ENCODE results near the gene TMEM200C.
A peak's percentile ranks its signal among the peaks of the same experiment; 100 is the strongest.

TMEM200C gene

GRCh38 chr18:5872886-5873285 is 22.4 kb downstream of the TMEM200C start:
- Histone ChIP-seq H3K36me3 (ENCODE audit: control insufficient read depth in 1 of 2, insufficient read depth in 2 of 2, low read length in 2 of 2) (no peaks in the 10 kb centered on the region), H3K4me2 (ENCODE audit: low read length) (no peak overlapping the region), H3K27ac (ENCODE audit: low read depth, low read length) (no peak overlapping the region), H2BK5ac (ENCODE audit: low read depth, low read length, poor library complexity) (no peak overlapping the region), H3K14ac (ENCODE audit: low read length) (no peak overlapping the region), H4K8ac (ENCODE audit: low read depth, low read length) (no peak overlapping the region), H3K79me1 (ENCODE audit: low read length) (no peaks in the 10 kb centered on the region), H3K4me3 (ENCODE audit: low read depth, low read length) (no peak overlapping the region), H3K27me3 (ENCODE audit: insufficient read depth, low read length) (no peaks in the 10 kb centered on the region), H4K12ac (ENCODE audit: low read depth, low read length) (no peak overlapping the region), H2BK120ac (ENCODE audit: insufficient read depth, low read length, poor library complexity) (no peak overlapping the region), H3K18ac (ENCODE audit: low read length) (no peak overlapping the region), H3K4ac (ENCODE audit: low read depth, low read length) (no peak overlapping the region), H2AK5ac (ENCODE audit: low read length) (no peak overlapping the region), H3K9me3 (ENCODE audit: insufficient read depth, low read depth, low read length) (no peaks in the 10 kb centered on the region), H3K79me2 (ENCODE audit: control insufficient read depth, insufficient read depth, low read length, poor library complexity) (no peaks in the 10 kb centered on the region), H3K23ac (ENCODE audit: low read length) (no peak overlapping the region), H2AFZ (ENCODE audit: insufficient read depth, low read length, poor library complexity) (no peak overlapping the region), H3K9ac (ENCODE audit: low read length) (no peak overlapping the region), H2BK12ac (ENCODE audit: low read length) (no peak overlapping the region), H3K4me1 (ENCODE audit: control insufficient read depth in 1 of 2, insufficient read depth in 2 of 2, low read length in 2 of 2) (no peaks in the 10 kb centered on the region), H4K91ac (ENCODE audit: low read depth, low read length) (no peak overlapping the region)
- DNase-seq, result peak; percentile 87 to 97
- WGBS (ENCODE audit: extremely low coverage, insufficient coverage, insufficient read length), result no CpG with 5 or more reads among the region's 3 CpGs

DNA sequence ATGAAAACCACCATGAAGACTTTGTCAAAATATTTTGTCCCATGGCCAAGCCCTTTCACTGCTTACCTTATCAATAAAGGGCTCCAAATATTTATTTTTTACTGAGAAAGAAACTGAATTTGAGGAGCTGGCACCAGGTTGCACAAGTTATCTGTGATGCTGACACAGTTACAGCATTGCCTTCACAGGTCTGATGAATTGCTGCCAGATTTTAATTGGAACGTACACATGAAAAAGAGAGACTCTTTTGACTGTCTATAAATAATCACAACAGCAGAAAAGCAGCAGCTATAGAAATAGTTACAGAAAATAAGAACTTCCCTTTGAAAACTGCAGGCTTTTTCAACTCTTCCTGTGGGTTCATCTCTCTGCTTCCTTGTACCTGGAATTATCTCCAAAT is 23.9 kb downstream of the TMEM200C start:
- no peak overlapping the region for H3K4me2 ChIP-seq (ENCODE audit: low read length)
- H2BK120ac ChIP-seq (ENCODE audit: insufficient read depth, low read length, poor library complexity), result no peak overlapping the region
- H2BK5ac ChIP-seq (ENCODE audit: low read depth, low read length, poor library complexity), result no peak overlapping the region
- H4K8ac ChIP-seq (ENCODE audit: low read depth, low read length), result no peak overlapping the region
- no peaks in the 10 kb centered on the region for H3K4me1 ChIP-seq (ENCODE audit: control insufficient read depth in 1 of 2, insufficient read depth in 2 of 2, low read length in 2 of 2)
- DNase-seq, result no peak
- no peak overlapping the region for H4K12ac ChIP-seq (ENCODE audit: low read depth, low read length)
- H4K91ac ChIP-seq (ENCODE audit: low read depth, low read length), result no peak overlapping the region
- H3K4ac ChIP-seq (ENCODE audit: low read depth, low read length), result no peak overlapping the region
- no peak overlapping the region for H3K23ac ChIP-seq (ENCODE audit: low read length)
- H3K14ac ChIP-seq (ENCODE audit: low read length), result no peak overlapping the region
- H3K27ac ChIP-seq (ENCODE audit: low read depth, low read length), result no peak overlapping the region
- no peaks in the 10 kb centered on the region for H3K27me3 ChIP-seq (ENCODE audit: insufficient read depth, low read length)
- no peak overlapping the region for H2BK12ac ChIP-seq (ENCODE audit: low read length)
- no peaks in the 10 kb centered on the region for H3K79me2 ChIP-seq (ENCODE audit: control insufficient read depth, insufficient read depth, low read length, poor library complexity)
- no peak overlapping the region for H2AK5ac ChIP-seq (ENCODE audit: low read length)
- H3K79me1 ChIP-seq (ENCODE audit: low read length), result no peaks in the 10 kb centered on the region
- H3K36me3 ChIP-seq (ENCODE audit: control insufficient read depth in 1 of 2, insufficient read depth in 2 of 2, low read length in 2 of 2), result no peaks in the 10 kb centered on the region
- no peak overlapping the region for H2AFZ ChIP-seq (ENCODE audit: insufficient read depth, low read length, poor library complexity)
- H3K18ac ChIP-seq (ENCODE audit: low read length), result no peak overlapping the region
- H3K9me3 ChIP-seq (ENCODE audit: insufficient read depth, low read depth, low read length), result no peaks in the 10 kb centered on the region
- no peak overlapping the region for H3K4me3 ChIP-seq (ENCODE audit: low read depth, low read length)
- H3K9ac ChIP-seq (ENCODE audit: low read length), result no peak overlapping the region
- WGBS (ENCODE audit: extremely low coverage, insufficient coverage, insufficient read length), result no CpG with 5 or more reads among the region's 1 CpG

DNA sequence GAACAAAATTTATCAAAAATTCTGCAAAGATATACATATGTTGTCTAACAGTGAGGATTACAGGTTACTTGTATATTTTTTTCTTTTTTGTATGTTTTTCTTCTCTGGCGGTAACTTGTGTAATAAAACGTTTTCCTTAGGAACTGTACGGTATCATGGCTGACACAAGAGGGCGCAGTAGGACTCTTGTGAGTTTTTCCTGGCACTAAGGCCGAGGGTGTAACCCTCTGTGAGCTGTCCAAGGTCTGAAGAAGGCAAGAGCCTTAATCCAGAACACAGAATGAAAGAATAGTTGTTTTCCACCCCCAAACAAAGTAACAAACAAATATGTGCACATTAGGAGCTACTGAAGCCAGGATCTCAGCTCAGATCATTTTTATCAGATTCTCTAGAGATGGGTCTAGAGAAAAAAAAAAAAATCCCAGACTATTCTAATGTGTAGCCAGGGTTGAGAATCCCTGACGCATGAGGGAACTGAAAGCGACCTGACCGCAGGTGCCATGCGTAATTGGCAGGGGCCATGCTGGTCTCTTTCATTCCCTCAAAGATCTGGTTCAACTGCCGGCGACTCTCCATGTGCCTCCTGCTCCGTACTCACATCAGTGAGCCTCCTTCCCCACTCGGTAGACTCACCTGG is 27.0 kb downstream of the TMEM200C start:
- no peak overlapping the region for H2BK12ac ChIP-seq (ENCODE audit: low read length)
- WGBS (ENCODE audit: extremely low coverage, insufficient coverage, insufficient read length), result no CpG with 5 or more reads among the region's 13 CpGs

DNA sequence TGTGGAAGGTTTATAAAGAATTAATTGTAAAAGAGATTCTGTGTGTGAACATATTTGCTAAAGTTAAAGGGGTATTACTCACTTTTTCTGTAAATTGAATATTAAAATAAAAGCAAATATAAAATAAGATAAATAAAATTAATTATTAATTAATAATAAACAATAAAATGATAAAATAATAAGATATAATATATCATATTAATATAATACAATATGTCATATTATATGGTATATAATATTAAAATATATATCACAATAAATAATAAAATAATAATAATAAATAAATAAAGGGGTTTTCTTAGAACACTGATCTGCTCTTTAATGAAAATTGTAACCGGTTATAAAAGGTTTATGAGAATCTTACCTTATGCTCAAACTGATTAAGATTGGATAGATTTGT is 29.8 kb downstream of the TMEM200C start:
- H3K27me3 ChIP-seq (ENCODE audit: insufficient read depth, low read length), result no peaks in the 10 kb centered on the region
- H2AK5ac ChIP-seq (ENCODE audit: low read length), result no peak overlapping the region
- no peak overlapping the region for H4K91ac ChIP-seq (ENCODE audit: low read depth, low read length)
- no peaks in the 10 kb centered on the region for H3K79me2 ChIP-seq (ENCODE audit: control insufficient read depth, insufficient read depth, low read length, poor library complexity)
- no CpG with 5 or more reads among the region's 1 CpG for WGBS (ENCODE audit: extremely low coverage, insufficient coverage, insufficient read length)
- no peak overlapping the region for H2BK5ac ChIP-seq (ENCODE audit: low read depth, low read length, poor library complexity)
- H3K4me3 ChIP-seq (ENCODE audit: low read depth, low read length), result no peak overlapping the region
- H3K9ac ChIP-seq (ENCODE audit: low read length), result no peak overlapping the region
- no peak overlapping the region for H4K12ac ChIP-seq (ENCODE audit: low read depth, low read length)
- H3K9me3 ChIP-seq (ENCODE audit: insufficient read depth, low read depth, low read length), result peaks cover 2% of the 10 kb centered on the region
- H3K36me3 ChIP-seq (ENCODE audit: control insufficient read depth in 1 of 2, insufficient read depth in 2 of 2, low read length in 2 of 2), result no peaks in the 10 kb centered on the region
- no peak overlapping the region for H3K27ac ChIP-seq (ENCODE audit: low read depth, low read length)
- H2AFZ ChIP-seq (ENCODE audit: insufficient read depth, low read length, poor library complexity), result no peak overlapping the region
- H3K14ac ChIP-seq (ENCODE audit: low read length), result no peak overlapping the region
- H2BK12ac ChIP-seq (ENCODE audit: low read length), result no peak overlapping the region
- no peak overlapping the region for H3K18ac ChIP-seq (ENCODE audit: low read length)
- H3K4me2 ChIP-seq (ENCODE audit: low read length), result no peak overlapping the region
- H3K23ac ChIP-seq (ENCODE audit: low read length), result no peak overlapping the region
- H3K4ac ChIP-seq (ENCODE audit: low read depth, low read length), result no peak overlapping the region
- no peak overlapping the region for H4K8ac ChIP-seq (ENCODE audit: low read depth, low read length)
- H3K4me1 ChIP-seq (ENCODE audit: control insufficient read depth in 1 of 2, insufficient read depth in 2 of 2, low read length in 2 of 2), result no peaks in the 10 kb centered on the region
- no peak overlapping the region for H2BK120ac ChIP-seq (ENCODE audit: insufficient read depth, low read length, poor library complexity)
- no peak for DNase-seq
- H3K79me1 ChIP-seq (ENCODE audit: low read length), result no peaks in the 10 kb centered on the region

More for the DNA sequence above, 27.0 kb downstream of the TMEM200C start:
- H3K79me1 ChIP-seq (ENCODE audit: low read length), result no peaks in the 10 kb centered on the region
- no peak overlapping the region for H2BK120ac ChIP-seq (ENCODE audit: insufficient read depth, low read length, poor library complexity)
- H2AK5ac ChIP-seq (ENCODE audit: low read length), result no peak overlapping the region
- peak; percentile 80 to 97 for DNase-seq
- no peak overlapping the region for H3K14ac ChIP-seq (ENCODE audit: low read length)
- no peak overlapping the region for H3K23ac ChIP-seq (ENCODE audit: low read length)
- H4K12ac ChIP-seq (ENCODE audit: low read depth, low read length), result no peak overlapping the region
- H3K27me3 ChIP-seq (ENCODE audit: insufficient read depth, low read length), result no peaks in the 10 kb centered on the region
- H4K91ac ChIP-seq (ENCODE audit: low read depth, low read length), result no peak overlapping the region
- no peak overlapping the region for H3K4ac ChIP-seq (ENCODE audit: low read depth, low read length)
- H3K4me1 ChIP-seq (ENCODE audit: control insufficient read depth in 1 of 2, insufficient read depth in 2 of 2, low read length in 2 of 2), result no peaks in the 10 kb centered on the region
- no peak overlapping the region for H3K4me2 ChIP-seq (ENCODE audit: low read length)
- no peak overlapping the region for H3K18ac ChIP-seq (ENCODE audit: low read length)
- H3K79me2 ChIP-seq (ENCODE audit: control insufficient read depth, insufficient read depth, low read length, poor library complexity), result no peaks in the 10 kb centered on the region
- no peaks in the 10 kb centered on the region for H3K9me3 ChIP-seq (ENCODE audit: insufficient read depth, low read depth, low read length)
- no peak overlapping the region for H3K4me3 ChIP-seq (ENCODE audit: low read depth, low read length)
- H3K9ac ChIP-seq (ENCODE audit: low read length), result no peak overlapping the region
- H2AFZ ChIP-seq (ENCODE audit: insufficient read depth, low read length, poor library complexity), result no peak overlapping the region
- no peak overlapping the region for H3K27ac ChIP-seq (ENCODE audit: low read depth, low read length)
- H3K36me3 ChIP-seq (ENCODE audit: control insufficient read depth in 1 of 2, insufficient read depth in 2 of 2, low read length in 2 of 2), result no peaks in the 10 kb centered on the region
- H2BK5ac ChIP-seq (ENCODE audit: low read depth, low read length, poor library complexity), result no peak overlapping the region
- no peak overlapping the region for H4K8ac ChIP-seq (ENCODE audit: low read depth, low read length)
